NCI-H2171 treated with DMSO at 0.1 percent for 48 hours (cell line): ENCODE results near the gene SH2D2A.

Experiments
- DNase-seq: peaks from one replicate; lab custom pipeline; 2025; lab: John Stamatoyannopoulos, UW

Gene SH2D2A

GRCh38 chr1:156823210-156823790 is 6.7 kb upstream of the SH2D2A start:
- DNase-seq = no peak

DNA sequence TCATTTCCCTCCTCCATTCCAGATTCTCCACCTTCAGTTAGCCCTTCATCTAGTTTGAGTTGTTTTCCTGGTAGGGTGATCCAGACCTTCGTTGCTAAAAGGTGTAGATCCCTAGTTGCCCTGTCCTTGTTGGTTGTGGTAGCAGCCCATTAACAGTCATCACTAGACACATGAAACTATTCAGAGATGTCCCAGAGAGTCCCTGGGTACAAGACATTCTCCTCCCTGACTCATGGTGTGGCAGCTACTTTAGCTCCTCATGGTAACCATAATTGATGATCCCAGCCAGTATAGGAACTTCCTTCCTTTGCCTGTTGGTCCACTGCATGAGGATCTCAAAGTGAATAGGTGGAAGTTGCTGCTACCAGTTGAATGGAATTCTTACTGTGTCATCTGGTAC is 6.0 kb upstream of the SH2D2A start:
- DNase-seq = no peak

DNA sequence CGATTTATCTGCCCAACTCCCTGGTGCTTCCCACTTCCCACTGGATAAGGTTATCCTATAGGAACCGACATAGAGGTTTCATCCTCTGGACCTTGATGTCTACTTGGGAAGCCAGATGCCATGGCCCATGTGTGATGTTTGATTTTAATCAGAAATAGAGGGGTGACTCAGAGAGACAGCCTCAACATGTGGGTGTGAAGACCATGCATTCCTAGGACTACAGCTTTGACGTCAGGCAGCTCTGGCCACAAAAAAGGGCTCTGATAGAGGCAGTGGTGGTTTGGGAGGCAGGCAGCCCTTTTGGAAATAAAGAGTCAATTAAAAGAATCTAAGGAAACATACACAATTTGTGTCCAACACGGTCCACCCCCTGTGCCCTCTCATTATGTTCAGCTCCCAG is 5.2 kb upstream of the SH2D2A start:
- DNase-seq = no peak

DNA sequence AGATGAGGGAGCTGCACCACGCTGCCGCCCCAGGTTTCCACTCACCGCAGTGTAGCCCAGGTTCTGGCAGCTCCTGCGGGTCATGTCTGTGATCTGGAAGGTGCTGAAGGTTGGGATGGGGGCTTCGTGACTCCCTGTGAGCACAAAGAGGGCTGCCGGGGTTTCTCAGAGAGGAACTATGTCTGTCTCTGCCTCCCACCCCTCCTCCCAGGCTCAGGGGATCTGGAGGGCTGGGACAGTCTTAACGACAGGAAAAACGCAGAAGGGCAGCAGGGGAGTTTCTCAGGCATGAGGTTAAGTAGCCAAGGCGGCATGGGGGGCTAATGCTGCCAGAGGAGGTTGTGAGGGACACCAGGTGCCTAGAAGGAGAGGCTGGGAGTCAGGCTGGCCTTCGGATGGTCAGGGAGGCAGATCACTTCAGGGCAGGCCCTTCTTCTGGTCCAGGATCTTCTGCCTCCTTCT is 656 bp downstream of the SH2D2A start:
- DNase-seq = no peak

DNA sequence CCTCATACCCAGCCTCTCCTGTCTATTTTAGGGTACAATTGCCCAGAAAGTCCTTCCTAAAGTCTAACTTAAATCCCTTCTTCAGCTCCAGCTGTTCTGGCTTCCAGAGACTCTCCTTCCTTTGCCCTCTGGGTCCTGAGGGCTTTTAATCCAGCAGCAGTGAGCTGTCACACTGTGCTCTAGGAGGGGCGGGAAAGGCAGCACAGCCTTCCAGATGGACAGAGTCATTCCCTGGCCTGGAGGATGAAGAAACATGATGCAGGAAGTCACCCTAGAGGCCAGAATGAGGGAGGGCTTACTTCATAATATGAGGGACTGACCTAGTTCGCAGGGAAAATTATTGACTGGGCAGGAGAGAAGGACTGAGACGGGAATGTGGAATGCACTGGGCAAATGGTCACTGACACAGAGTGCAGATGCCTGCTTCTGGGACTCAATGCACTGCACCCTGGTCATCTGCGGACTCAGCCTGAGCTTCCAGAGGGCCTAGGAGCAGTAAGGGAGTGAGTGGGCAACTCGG is 1.3 kb downstream of the SH2D2A start:
- no peak for DNase-seq

- DNase-seq = no peak
These were observed 1.9 kb downstream of the SH2D2A start for GRCh38 chr1:156814571-156815260.

- DNase-seq = peak; percentile 67
These were observed 2.7 kb downstream of the SH2D2A start for GRCh38 chr1:156813750-156814570.

DNA sequence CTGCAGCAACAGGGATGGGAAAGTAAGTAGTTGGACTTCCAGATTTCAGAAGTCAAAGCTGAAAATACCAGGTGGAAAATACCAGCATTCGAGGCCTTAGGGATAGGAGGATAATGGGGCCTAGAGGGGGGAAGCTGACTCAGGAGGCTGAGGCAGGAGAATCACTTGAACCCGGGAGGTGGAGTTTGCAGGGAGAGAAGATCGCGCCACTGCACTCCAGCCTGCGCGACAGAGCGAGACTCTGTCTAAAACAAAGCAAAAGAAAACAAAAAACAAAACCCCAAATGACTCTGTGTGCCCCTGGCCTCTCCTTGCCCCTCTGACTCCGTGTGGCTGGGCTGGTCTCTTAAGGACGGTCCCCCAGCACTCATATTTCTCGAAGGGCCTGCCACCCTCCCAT is 3.4 kb downstream of the SH2D2A start:
- DNase-seq = no peak

DNA sequence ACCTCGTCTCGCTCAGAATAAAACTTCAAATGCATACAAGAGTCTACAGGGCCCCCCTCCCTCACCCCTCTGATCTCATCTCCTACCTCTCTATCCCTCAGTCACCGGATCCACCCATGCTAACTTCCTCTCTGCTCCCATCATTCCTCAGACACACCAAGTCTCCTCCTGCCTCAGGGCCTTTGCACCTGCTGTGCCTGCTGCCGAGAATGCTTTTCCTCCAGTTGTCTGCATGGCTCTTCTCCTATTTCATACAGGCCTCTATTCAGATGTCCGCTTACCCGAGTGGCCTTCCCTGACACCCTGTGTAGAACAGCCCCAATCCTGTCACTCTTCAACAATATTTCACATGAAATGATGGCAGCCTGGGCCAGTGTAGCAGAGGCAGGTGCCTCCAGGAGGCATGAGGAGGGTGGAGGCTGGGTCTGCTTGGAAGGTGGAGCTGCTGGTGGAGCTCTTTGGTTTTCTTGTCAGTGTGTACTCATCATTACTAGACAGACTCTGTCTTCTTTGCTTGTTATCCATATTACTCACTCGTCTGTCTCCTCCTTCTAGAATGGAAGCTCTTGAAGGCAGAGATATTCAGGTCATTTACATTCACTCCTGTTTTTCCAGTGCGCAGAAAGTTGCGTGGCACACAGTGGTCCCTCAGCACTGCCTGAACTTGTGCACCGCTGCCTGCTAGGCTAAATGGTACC is 4.2 kb downstream of the SH2D2A start:
- no peak for DNase-seq

- no peak for DNase-seq
These were observed 5.5 kb downstream of the SH2D2A start for GRCh38 chr1:156811168-156811567.

DNA sequence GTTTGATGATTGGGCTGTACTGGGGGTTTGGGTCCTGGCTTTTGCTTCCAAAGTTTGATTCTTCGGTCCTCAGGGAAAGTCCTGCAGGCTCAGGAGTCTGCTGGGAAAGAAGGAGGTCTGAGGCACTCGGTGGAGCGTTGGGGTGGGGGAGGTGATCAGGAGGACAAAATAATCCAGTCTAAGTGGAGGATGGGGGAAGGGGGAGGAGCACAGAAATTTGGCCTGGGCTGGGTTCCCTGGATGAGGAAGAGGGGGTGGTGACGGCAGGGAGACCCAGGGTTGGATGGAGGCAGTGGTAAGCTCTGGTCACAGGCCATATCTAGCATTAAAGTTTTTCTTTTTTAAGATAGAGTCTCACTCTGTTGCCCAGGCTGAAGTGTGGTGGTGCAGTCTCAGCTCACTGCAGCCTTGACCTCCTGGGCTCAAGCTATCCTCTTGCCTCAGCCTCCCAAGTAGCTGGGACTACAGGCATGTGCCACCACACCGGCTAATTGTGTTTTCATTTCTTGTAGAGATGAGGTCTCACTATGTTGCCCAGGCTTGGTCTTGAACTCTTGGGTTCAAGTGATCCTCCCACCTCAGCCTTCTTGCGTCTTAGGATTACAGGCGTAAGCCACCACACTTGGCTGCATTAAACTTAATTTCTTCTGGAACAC is 6.8 kb downstream of the SH2D2A start:
- DNase-seq = no peak

- DNase-seq = no peak
These were observed 7.4 kb downstream of the SH2D2A start for GRCh38 chr1:156809281-156809680.

- DNase-seq = no peak
These were observed 8.2 kb downstream of the SH2D2A start for GRCh38 chr1:156808186-156809030.

GRCh38 chr1:156807627-156808026 is 9.0 kb downstream of the SH2D2A start:
- DNase-seq = no peak

GRCh38 chr1:156806512-156807440 is 9.9 kb downstream of the SH2D2A start:
- peak; percentile 36 for DNase-seq

GRCh38 chr1:156805766-156806511 is 10.7 kb downstream of the SH2D2A start:
- peak; percentile 96 for DNase-seq

- DNase-seq = peak; percentile 93
These were observed 11.9 kb downstream of the SH2D2A start for GRCh38 chr1:156804572-156805243.

- DNase-seq = peak; percentile 54
These were observed 12.6 kb downstream of the SH2D2A start for GRCh38 chr1:156804026-156804425.
